ENCODE results near the gene RCBTB1. TPM values are rescaled to one million over a fixed set of nuclear protein-coding genes. Genes with fewer than 3 reads are reported as not detected.

Gene RCBTB1
- total and polyA plus RNA-seq, 9 donors = 5.5 to 28.0 (median 12.9) TPM

GRCh38 chr13:49539746-49540145 is 45.6 kb downstream of the RCBTB1 start:
- no peak for DNase-seq
- Histone ChIP-seq H3K4me1 (ENCODE audit: insufficient read depth) (peaks cover 1% of the 10 kb centered on the region), H3K36me3 (no peaks in the 10 kb centered on the region), H3K27me3 (no peaks in the 10 kb centered on the region), H3K9me3 (no peaks in the 10 kb centered on the region), H3K4me3 (no peak overlapping the region), H3K27ac (no peak overlapping the region)
- WGBS, 3 donors = 53 to 82% (median 62%) methylated on average over 3 of the region's 3 CpGs
- intact Hi-C loops (cut with DNase I) = no loop called here
- TF ChIP-seq EP300 (IDR thresholded peaks at IDR 0.05) (no peak), POLR2A (IDR thresholded peaks at IDR 0.05) (no peak), CTCF (IDR thresholded peaks at IDR 0.05) (no peak)

GRCh38 chr13:49539313-49539712 is 46.0 kb downstream of the RCBTB1 start:
- Histone ChIP-seq H3K27me3 (no peaks in the 10 kb centered on the region), H3K36me3 (no peaks in the 10 kb centered on the region), H3K9me3 (no peaks in the 10 kb centered on the region), H3K4me3 (no peak overlapping the region), H3K4me1 (ENCODE audit: insufficient read depth) (peaks cover 1% of the 10 kb centered on the region), H3K27ac (no peak overlapping the region)
- 22 to 36% (median 25%) methylated on average over 5 of the region's 5 CpGs for WGBS, 3 donors
- peak in 1 of 5 donors; percentile 26 for DNase-seq
- intact Hi-C loops (cut with DNase I) = no loop called here
- no peak for TF ChIP-seq POLR2A (IDR thresholded peaks at IDR 0.05)

- intact Hi-C loops (cut with DNase I) = no loop called here
Observed at GRCh38 chr13:49538404-49538803, 47.0 kb downstream of the RCBTB1 start.

GRCh38 chr13:49536144-49536873 is 49.0 kb downstream of the RCBTB1 start:
- TF ChIP-seq CTCF (IDR thresholded peaks at IDR 0.05) (no peak), POLR2A (IDR thresholded peaks at IDR 0.05) (no peak), EP300 (IDR thresholded peaks at IDR 0.05) (no peak)
- Histone ChIP-seq H3K9me3 (no peaks in the 10 kb centered on the region), H3K27me3 (no peaks in the 10 kb centered on the region), H3K36me3 (no peaks in the 10 kb centered on the region), H3K4me1 (ENCODE audit: insufficient read depth) (peaks cover 1% of the 10 kb centered on the region), H3K27ac (no peak overlapping the region), H3K4me3 (no peak overlapping the region)
- WGBS, 3 donors = 73 to 74% (median 73%) methylated on average over 7 of the region's 7 CpGs
- DNase-seq = no peak
- intact Hi-C loops (cut with DNase I) = no loop called here

More at GRCh38 chr13:49538404-49538803, 47.0 kb downstream of the RCBTB1 start:
- H3K27ac ChIP-seq = no peak overlapping the region
- TF ChIP-seq POLR2A (IDR thresholded peaks at IDR 0.05) (no peak), CTCF (IDR thresholded peaks at IDR 0.05) (no peak), EP300 (IDR thresholded peaks at IDR 0.05) (no peak)
- no peaks in the 10 kb centered on the region for H3K9me3 ChIP-seq
- DNase-seq = no peak
- H3K4me3 ChIP-seq = no peak overlapping the region
- 94 to 97% (median 95%) methylated on average over 2 of the region's 2 CpGs for WGBS, 3 donors
- H3K36me3 ChIP-seq = no peaks in the 10 kb centered on the region
- H3K4me1 ChIP-seq (ENCODE audit: insufficient read depth) = peaks cover 1% of the 10 kb centered on the region
- H3K27me3 ChIP-seq = no peaks in the 10 kb centered on the region

- Histone ChIP-seq H3K4me1 (ENCODE audit: insufficient read depth) (no peaks in the 10 kb centered on the region), H3K9me3 (no peaks in the 10 kb centered on the region), H3K27me3 (no peaks in the 10 kb centered on the region), H3K27ac (no peak overlapping the region), H3K4me3 (no peak overlapping the region), H3K36me3 (no peaks in the 10 kb centered on the region)
- intact Hi-C loops (cut with DNase I) = no loop called here
- 65 to 68% (median 65%) methylated on average over 7 of the region's 7 CpGs for WGBS, 3 donors
- no peak for DNase-seq
- no peak for TF ChIP-seq EP300 (IDR thresholded peaks at IDR 0.05)
- TF ChIP-seq POLR2A (IDR thresholded peaks at IDR 0.05) = no peak
- no peak for TF ChIP-seq CTCF (IDR thresholded peaks at IDR 0.05)
Observed at GRCh38 chr13:49533591-49534269, 51.6 kb downstream of the RCBTB1 start.
